NCI-H345 treated with DMSO at 0.1 percent for 48 hours (cell line): ENCODE results near the gene UBASH3B.
"Not testable (repeated sequence)": the region's sequence is repeated elsewhere in the genome, so short reads cannot be mapped to it uniquely, and the experiment has no call there.

Experiments used
- DNase-seq: peaks from one replicate; lab custom pipeline; 2025; ENCODE audit not compliant: unreplicated experiment; lab: John Stamatoyannopoulos, UW

UBASH3B gene

GRCh38 chr11:122807731-122808477 is 152.4 kb downstream of the UBASH3B start:
- DNase-seq, result no peak

GRCh38 chr11:122808478-122808869 is 153.0 kb downstream of the UBASH3B start:
- DNase-seq, result no peak

- no peak for DNase-seq
Measured at GRCh38 chr11:122809866-122810265, 154.3 kb downstream of the UBASH3B start.

GRCh38 chr11:122811721-122812120 is 156.2 kb downstream of the UBASH3B start:
- DNase-seq, result no peak

- DNase-seq, result no peak
Measured at GRCh38 chr11:122812638-122813037, 157.1 kb downstream of the UBASH3B start.

- no peak for DNase-seq
Measured at GRCh38 chr11:122813176-122813893, 157.8 kb downstream of the UBASH3B start.

GRCh38 chr11:122813894-122814270 is 158.4 kb downstream of the UBASH3B start:
- no peak for DNase-seq

GRCh38 chr11:122814401-122814800 is 158.9 kb downstream of the UBASH3B start:
- peak; percentile 7 for DNase-seq

GRCh38 chr11:122815900-122816299 is 160.4 kb downstream of the UBASH3B start:
- no peak for DNase-seq

GRCh38 chr11:122816761-122817520 is 161.4 kb downstream of the UBASH3B start:
- DNase-seq, result no peak

GRCh38 chr11:122820158-122820557 is 164.6 kb downstream of the UBASH3B start:
- no peak for DNase-seq

- no peak for DNase-seq
Measured at GRCh38 chr11:122821169-122821568, 165.6 kb downstream of the UBASH3B start.

GRCh38 chr11:122822241-122822640 is 166.7 kb downstream of the UBASH3B start:
- no peak for DNase-seq

GRCh38 chr11:122823564-122823963 is 168.0 kb downstream of the UBASH3B start:
- no peak for DNase-seq

- not testable (repeated sequence) for DNase-seq
Measured at GRCh38 chr11:122829371-122829770, 173.8 kb downstream of the UBASH3B start.

- not testable (repeated sequence) for DNase-seq
Measured at GRCh38 chr11:122832297-122832696, 176.8 kb downstream of the UBASH3B start.

GRCh38 chr11:122832721-122833470 is 177.4 kb downstream of the UBASH3B start:
- DNase-seq, result no peak

- DNase-seq, result no peak
Measured at GRCh38 chr11:122833846-122834464, 178.4 kb downstream of the UBASH3B start.

- DNase-seq, result no peak
Measured at GRCh38 chr11:122836916-122837315, 181.4 kb downstream of the UBASH3B start.

- no peak for DNase-seq
Measured at GRCh38 chr11:122837528-122838346, 182.2 kb downstream of the UBASH3B start.
